Erythroblast (primary cell): ENCODE data around the gene PRKD3.

Source experiments
- GATA1 ChIP-seq: IDR thresholded peaks from 2 replicates; pipeline ENCODE4 v1.6.1; 2011; ENCODE audit warnings: low read depth, mild to moderate bottlenecking, control low read depth, low read length, moderate library complexity
- POLR2A ChIP-seq: IDR thresholded peaks from 2 replicates; pipeline ENCODE4 v1.6.1; 2011; ENCODE audit warnings: mild to moderate bottlenecking, low read length

DNA sequence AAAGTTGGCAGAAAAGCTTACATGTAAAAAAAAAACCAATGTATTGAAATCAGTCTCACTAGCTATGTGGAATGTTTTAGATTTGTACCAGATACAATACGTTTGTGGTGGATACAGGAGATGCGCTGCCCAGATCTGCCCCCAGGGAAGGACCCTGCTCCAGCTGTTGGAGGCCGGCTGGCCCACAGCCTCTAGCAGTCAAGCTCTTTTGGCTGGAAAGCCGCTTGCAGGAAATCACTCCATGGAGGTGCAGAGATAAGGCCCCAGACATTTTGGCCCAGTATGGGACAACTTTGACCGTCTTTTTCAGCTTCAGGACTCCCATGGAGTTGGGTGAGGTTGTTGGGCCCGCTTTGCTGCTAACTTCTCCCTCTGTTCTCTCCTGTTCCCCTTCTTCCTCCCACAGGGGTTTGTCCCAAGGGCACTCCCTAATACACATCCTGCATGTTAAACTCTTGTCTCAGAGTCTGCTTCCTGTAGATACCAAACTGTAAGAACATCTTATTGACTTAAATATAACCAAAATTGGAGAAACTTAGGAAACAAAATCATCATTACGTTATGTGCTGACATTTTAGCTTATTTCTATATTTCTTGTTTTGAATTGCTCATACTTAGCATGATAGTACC is 18.1 kb upstream of the PRKD3 start:
- TF ChIP-seq POLR2A (no peak), GATA1 (no peak)
